MV-4-11 (cell line): ENCODE results near the gene NUDT7.

Experiments
- DNase-seq: peaks from one replicate; lab custom pipeline; 2025; lab: John Stamatoyannopoulos, UW

NUDT7 gene

GRCh38 chr16:77780378-77780837 lies 58.1 kb downstream of the NUDT7 start:
- DNase-seq, result no peak

GRCh38 chr16:77781091-77781490 lies 58.8 kb downstream of the NUDT7 start:
- no peak for DNase-seq

DNA sequence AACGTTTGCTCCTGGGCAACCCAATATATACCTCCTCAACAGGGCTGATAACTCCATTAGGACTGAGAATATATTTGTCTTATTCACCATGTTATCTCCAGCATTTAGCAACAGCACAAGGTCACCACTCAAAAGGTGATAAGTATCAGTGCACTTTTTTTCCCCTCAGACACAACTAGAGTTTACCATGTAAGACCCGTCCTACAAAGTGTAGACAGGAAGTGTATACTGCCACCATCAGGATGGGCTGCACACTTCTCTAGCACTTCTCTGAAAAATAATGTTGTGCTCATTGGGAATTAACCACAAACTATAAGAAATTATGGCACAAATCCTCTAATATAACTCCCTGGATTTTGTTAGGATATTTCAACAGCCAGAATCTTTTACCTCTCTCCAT lies 60.4 kb downstream of the NUDT7 start:
- peak; percentile 43 for DNase-seq

GRCh38 chr16:77784441-77785372 lies 62.4 kb downstream of the NUDT7 start:
- DNase-seq, result no peak

DNA sequence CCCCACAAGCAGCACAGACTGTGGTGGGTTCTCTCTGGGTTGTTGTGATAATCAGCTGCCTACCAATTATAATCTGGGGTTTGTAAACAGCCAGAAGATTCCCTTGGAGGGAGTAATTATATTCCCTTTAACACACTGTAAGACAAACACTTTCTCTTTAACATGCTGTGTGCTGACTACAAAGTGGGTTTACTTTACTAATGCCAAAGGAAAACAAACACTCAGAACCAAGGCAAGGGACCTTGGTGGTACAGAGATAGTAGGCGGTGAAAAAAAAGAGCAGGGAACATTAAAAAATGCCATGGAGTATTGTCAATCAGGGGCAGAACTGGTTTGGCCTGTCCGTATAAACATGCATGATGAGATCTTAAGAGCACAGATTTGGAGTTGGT lies 63.1 kb downstream of the NUDT7 start:
- DNase-seq, result no peak

- DNase-seq, result no peak
Measured at GRCh38 chr16:77786186-77786847, 64.0 kb downstream of the NUDT7 start.

GRCh38 chr16:77787452-77787851 lies 65.1 kb downstream of the NUDT7 start:
- DNase-seq, result no peak

- DNase-seq, result no peak
Measured at GRCh38 chr16:77788181-77789084, 66.1 kb downstream of the NUDT7 start, which contains the start of gene VAT1L. VAT1L (plus strand) TSS chr16:77788564; CDS start chr16:77788683, 119 bp downstream.

- no peak for DNase-seq
Measured at GRCh38 chr16:77789085-77790008, 67.0 kb downstream of the NUDT7 start.

GRCh38 chr16:77790009-77790372 lies 67.7 kb downstream of the NUDT7 start:
- DNase-seq, result no peak

DNA sequence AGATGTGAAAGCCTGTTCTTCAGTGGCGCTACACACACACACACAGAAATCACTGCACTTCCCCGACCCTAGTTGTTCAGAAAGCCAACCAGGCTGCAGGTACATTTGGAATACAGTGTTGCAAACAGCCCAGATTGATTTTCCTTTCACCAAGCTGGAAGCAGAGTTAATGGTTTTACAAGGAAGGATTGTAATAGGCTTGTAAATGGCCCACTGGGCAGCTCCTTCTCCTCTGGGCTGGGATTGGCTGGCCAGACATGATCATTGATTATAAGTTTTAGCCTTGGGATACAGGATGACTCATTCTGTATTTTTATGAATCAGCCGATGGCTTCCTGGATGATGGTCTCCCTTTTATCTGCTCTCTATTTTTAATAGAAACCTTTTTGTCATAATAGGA lies 68.6 kb downstream of the NUDT7 start:
- no peak for DNase-seq
